Measurements from ENCODE around the gene CIAO2B. TPM values are rescaled to one million over a fixed set of nuclear protein-coding genes. Genes with fewer than 3 reads are reported as not detected.

CIAO2B gene
- total RNA-seq, 2 donors from 2014 or later, result 147 to 153 TPM

DNA sequence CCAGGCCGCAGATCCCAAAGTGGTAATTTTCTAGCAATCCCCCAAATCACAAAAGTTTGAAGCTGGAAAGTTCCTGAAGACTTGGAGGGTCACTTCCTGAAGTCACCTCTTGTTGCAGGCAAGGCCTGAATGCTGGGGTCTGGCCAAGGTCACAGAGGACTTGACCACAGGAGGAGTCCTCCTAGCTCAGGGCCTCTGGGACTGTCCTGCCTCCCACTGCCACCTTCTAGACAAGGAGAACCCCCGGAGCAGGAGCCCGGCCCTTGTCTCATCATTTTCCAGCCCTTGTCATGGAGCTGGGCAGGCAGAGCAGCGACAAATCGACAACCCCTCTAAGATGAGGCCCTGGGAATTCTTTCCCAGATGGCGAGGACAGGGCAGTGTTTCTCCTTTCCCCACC, 15.8 kb downstream of the CIAO2B start:
- DNase-seq (ENCODE audit: low spot score) (no peak), ATAC-seq (no peak)
- Mint-ChIP-seq H3K4me3 (no peak overlapping the region), H3K27ac (no peak overlapping the region), H3K9me3 (no peaks in the 10 kb centered on the region), H3K36me3 (no peaks in the 10 kb centered on the region), H3K27me3 (peaks cover 2 to 6% of the 10 kb centered on the region in 2 donors), H3K4me1 (ENCODE audit: low read depth in 2 of 2) (peaks cover 0 to 2% of the 10 kb centered on the region in 2 donors)

DNA sequence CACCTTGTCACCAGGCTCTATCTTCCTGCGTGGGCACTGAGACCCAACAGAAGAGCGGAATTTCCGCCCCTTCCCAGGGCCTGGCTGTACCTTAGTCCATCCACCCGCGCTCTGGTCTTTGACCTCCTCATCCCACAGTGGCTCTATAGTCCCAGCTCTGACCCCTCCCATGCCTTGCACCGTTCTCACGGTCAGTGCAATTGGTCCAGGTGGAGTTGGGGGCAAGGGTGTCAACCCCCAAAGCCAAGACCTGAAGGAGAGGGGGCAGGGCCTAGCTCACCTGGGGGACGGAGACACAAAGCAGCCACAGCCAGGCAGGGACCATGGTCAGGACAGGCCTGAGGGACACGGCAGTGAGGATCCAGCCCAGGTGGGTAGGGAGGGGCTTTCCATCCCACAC, 16.5 kb downstream of the CIAO2B start:
- H3K36me3 Mint-ChIP-seq, result no peaks in the 10 kb centered on the region
- H3K27ac Mint-ChIP-seq, result no peak overlapping the region
- ATAC-seq (no peak), DNase-seq (ENCODE audit: low spot score) (no peak)
- peaks cover 0 to 4% of the 10 kb centered on the region in 2 donors for H3K27me3 Mint-ChIP-seq
- H3K9me3 Mint-ChIP-seq, result no peaks in the 10 kb centered on the region
- H3K4me3 Mint-ChIP-seq, result no peak overlapping the region
- no peaks in the 10 kb centered on the region for H3K4me1 Mint-ChIP-seq (ENCODE audit: low read depth in 2 of 2)

DNA sequence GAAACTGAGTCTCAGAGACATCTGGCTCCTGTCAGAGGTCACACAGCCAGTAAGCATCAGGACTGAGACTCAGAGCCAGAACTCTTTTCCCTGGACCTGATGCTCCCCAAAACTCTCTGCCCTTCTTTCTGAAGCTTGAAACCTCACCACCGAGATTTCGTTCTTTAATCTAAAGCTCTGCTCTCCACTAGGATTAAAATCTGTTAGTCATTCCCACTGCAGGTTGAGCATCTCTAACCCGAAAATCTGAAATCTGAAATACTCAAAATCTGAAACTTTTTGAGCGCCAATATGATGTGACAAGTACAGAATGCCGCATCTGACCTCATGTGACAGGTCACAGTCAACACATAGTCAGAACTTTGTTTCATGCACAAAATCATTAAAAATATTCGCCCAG, 17.7 kb downstream of the CIAO2B start:
- ATAC-seq (no peak), DNase-seq (ENCODE audit: low spot score) (no peak)
- no peaks in the 10 kb centered on the region for H3K9me3 Mint-ChIP-seq
- no peak overlapping the region for H3K27ac Mint-ChIP-seq
- peaks cover 0 to 4% of the 10 kb centered on the region in 2 donors for H3K27me3 Mint-ChIP-seq
- no peaks in the 10 kb centered on the region for H3K4me1 Mint-ChIP-seq (ENCODE audit: low read depth in 2 of 2)
- no peaks in the 10 kb centered on the region for H3K36me3 Mint-ChIP-seq
- no peak overlapping the region for H3K4me3 Mint-ChIP-seq

DNA sequence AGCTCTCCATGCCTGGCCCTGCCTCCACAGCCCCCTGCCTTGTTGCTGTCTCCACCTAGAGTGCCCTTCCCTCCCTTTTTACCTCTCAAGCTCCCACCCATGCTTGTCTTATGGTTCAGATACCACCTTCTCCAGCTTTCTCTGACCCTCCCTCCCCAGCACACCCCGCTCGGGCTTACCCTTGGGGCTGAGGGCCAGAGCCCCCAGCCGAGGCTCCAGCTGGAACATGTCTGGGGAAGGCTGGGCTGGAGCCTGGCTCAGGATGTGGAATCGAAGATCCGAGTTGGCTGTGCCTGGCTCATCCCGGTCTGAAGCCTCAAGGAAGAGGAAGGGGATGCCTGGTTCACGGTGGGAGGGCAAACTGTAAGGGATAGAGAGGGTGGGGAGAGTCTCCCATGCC, 19.2 kb downstream of the CIAO2B start:
- H3K4me1 Mint-ChIP-seq (ENCODE audit: low read depth in 2 of 2), result no peaks in the 10 kb centered on the region
- no peak for DNase-seq (ENCODE audit: low spot score)
- H3K9me3 Mint-ChIP-seq, result no peaks in the 10 kb centered on the region
- H3K27me3 Mint-ChIP-seq, result no peaks in the 10 kb centered on the region
- ATAC-seq, result no peak
- H3K4me3 Mint-ChIP-seq, result no peak overlapping the region
- no peaks in the 10 kb centered on the region for H3K36me3 Mint-ChIP-seq
- H3K27ac Mint-ChIP-seq, result no peak overlapping the region

DNA sequence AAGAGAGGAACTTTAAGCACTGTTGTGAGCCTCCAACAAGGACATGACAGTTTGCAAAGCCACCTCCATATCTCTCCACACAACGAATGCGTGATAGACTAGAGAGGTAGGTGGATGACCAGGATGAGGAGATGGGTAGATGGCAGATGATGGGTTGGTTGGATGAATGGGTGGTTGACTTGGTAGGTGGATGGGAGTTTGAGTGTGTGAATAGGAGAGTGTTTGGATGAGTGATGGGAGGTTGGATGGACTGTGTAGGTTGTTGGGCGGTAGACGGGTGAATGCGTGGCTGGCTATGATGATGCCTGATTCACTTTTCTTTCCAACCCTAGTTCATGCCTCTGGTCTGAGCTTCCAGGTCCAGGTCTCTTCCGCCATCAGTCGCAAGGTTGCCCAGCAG, 19.7 kb downstream of the CIAO2B start:
- Mint-ChIP-seq H3K27me3 (no peaks in the 10 kb centered on the region), H3K4me1 (ENCODE audit: low read depth in 2 of 2) (no peaks in the 10 kb centered on the region), H3K9me3 (no peaks in the 10 kb centered on the region), H3K27ac (no peak overlapping the region), H3K36me3 (no peaks in the 10 kb centered on the region), H3K4me3 (no peak overlapping the region)
- DNase-seq (ENCODE audit: low spot score) (no peak), ATAC-seq (no peak)

DNA sequence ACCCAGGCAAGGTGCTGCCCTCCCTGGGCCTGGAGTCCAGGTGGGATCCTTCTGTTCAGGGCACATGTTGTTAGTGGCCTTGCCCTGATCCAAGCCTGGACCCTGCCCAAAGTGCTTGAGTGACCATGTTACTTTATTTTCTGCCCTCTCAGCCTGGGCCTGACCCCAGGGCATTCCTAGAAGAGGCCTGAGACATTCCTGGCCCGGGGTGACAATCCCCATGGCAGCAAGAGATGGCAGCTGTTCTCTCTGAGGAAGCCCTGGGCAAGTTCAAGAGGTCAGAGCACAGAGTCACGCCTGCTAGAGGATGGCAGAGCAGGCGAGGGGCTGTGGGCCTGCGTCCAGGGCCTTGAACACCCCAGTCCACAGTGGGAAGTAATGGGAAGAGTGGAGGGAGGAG, 20.5 kb downstream of the CIAO2B start:
- Mint-ChIP-seq H3K9me3 (no peaks in the 10 kb centered on the region), H3K27me3 (no peaks in the 10 kb centered on the region), H3K36me3 (no peaks in the 10 kb centered on the region), H3K4me3 (no peak overlapping the region), H3K4me1 (ENCODE audit: low read depth in 2 of 2) (no peaks in the 10 kb centered on the region), H3K27ac (no peak overlapping the region)
- ATAC-seq (no peak), DNase-seq (ENCODE audit: low spot score) (no peak)

DNA sequence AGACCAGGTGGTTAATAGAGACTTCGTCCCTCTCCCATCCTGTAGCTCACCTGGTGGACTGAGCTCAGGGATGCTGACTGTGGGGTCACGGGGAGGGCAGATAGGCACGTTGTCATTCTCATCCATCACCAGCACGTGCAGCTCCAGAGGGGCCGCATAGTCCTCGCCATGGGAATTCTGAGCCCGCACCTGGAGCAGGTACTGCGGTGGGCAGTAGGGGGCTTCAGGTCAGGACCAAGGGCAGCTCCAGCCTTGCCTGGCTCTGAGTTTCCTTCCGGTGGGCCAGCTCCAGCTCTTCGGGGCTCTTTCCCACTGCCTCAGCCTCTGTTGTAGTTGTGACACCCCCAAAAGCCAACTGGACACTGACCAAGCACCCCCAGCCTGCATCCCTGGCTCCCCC, 21.1 kb downstream of the CIAO2B start:
- Mint-ChIP-seq H3K4me1 (ENCODE audit: low read depth in 2 of 2) (no peaks in the 10 kb centered on the region), H3K9me3 (no peaks in the 10 kb centered on the region), H3K27ac (no peak overlapping the region), H3K36me3 (no peaks in the 10 kb centered on the region), H3K4me3 (no peak overlapping the region), H3K27me3 (no peaks in the 10 kb centered on the region)
- ATAC-seq (no peak), DNase-seq (ENCODE audit: low spot score) (no peak)

DNA sequence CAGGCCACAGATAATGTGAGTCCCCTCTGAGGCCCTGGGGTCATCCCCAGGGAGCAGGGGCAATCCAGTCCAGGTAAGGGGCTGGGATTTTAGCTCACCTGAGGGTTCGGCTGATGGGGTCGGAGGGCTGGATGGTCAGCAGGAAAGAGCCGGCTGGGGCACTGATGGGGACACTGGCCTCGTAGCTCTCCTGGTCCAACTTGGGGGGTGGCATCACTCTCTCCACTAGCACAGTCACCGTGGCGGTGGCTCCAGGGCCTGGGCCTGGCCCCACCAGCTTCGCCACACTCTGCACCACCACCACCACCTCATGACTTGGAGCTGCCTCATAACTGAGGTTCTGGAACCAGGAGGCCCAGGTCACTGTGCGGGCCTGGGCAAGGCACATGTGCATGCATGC, 22.4 kb downstream of the CIAO2B start:
- H3K27me3 Mint-ChIP-seq, result no peaks in the 10 kb centered on the region
- no peak overlapping the region for H3K27ac Mint-ChIP-seq
- no peaks in the 10 kb centered on the region for H3K4me1 Mint-ChIP-seq (ENCODE audit: low read depth in 2 of 2)
- ATAC-seq (no peak), DNase-seq (ENCODE audit: low spot score) (no peak)
- no peaks in the 10 kb centered on the region for H3K9me3 Mint-ChIP-seq
- H3K4me3 Mint-ChIP-seq, result no peak overlapping the region
- H3K36me3 Mint-ChIP-seq, result no peaks in the 10 kb centered on the region

DNA sequence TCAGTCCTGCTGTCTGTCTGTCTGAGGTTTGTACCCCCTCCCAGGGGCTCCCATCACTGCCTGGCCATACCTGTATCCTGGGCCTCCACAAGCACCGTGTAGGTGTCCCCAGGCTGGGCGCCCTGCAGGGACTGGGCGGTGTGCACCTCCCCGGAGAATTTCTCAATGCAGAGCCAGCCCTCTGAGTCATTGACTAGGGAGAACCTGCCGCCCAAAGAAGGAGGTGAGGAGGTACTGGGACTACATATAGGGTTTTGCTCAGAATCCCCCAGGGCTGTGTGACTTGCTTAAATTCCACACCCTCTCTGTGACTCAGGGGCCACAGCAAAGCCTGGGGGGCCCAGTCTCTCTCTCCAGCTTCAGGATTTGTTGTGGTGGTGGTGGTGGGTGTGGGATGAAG, 23.1 kb downstream of the CIAO2B start:
- no peaks in the 10 kb centered on the region for H3K4me1 Mint-ChIP-seq (ENCODE audit: low read depth in 2 of 2)
- no peak overlapping the region for H3K4me3 Mint-ChIP-seq
- no peaks in the 10 kb centered on the region for H3K27me3 Mint-ChIP-seq
- H3K36me3 Mint-ChIP-seq, result no peaks in the 10 kb centered on the region
- DNase-seq (ENCODE audit: low spot score) (no peak), ATAC-seq (no peak)
- no peak overlapping the region for H3K27ac Mint-ChIP-seq
- H3K9me3 Mint-ChIP-seq, result no peaks in the 10 kb centered on the region

DNA sequence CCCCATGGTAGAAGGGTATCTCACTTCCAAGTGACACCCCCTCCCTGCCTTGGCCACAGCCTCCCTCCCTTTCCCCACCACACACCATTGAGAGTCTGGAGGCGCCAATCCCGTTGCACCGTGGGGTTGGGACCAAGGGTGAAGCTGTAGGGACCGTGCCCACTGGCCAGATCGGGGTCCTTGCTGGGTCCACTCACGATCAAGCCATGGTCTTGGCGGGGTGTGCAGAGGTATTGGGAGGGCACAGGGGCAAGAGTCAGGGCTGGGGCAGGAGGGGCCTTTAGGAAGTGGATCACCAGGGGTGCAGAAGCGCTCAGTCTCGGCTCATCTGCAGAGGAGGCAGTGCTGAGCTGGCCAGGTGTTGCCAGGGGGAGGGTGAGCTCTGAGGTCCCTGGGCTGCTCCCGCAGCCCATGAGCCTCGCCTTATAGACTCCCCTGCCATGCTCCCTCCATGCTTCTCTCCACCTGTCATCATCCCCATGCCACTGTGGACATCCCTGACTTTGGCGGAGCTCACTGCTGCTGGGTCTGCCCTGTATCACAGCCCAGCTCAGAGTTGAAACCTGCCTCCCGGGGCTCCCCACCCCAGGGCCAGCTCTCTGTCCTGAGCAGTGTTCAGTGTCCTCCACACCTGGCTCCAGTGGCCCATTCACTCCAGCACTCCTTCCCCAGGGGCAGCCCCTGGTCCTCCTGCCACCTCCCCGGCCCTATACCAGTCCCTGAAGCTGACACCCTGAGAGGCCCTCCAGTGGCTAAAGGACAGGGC, 23.8 kb downstream of the CIAO2B start:
- no peak for ATAC-seq
- Mint-ChIP-seq H3K36me3 (no peaks in the 10 kb centered on the region), H3K9me3 (no peaks in the 10 kb centered on the region), H3K27ac (no peak overlapping the region), H3K27me3 (no peaks in the 10 kb centered on the region), H3K4me3 (no peak overlapping the region), H3K4me1 (ENCODE audit: low read depth in 2 of 2) (no peaks in the 10 kb centered on the region)
- no peak for DNase-seq (ENCODE audit: low spot score)

DNA sequence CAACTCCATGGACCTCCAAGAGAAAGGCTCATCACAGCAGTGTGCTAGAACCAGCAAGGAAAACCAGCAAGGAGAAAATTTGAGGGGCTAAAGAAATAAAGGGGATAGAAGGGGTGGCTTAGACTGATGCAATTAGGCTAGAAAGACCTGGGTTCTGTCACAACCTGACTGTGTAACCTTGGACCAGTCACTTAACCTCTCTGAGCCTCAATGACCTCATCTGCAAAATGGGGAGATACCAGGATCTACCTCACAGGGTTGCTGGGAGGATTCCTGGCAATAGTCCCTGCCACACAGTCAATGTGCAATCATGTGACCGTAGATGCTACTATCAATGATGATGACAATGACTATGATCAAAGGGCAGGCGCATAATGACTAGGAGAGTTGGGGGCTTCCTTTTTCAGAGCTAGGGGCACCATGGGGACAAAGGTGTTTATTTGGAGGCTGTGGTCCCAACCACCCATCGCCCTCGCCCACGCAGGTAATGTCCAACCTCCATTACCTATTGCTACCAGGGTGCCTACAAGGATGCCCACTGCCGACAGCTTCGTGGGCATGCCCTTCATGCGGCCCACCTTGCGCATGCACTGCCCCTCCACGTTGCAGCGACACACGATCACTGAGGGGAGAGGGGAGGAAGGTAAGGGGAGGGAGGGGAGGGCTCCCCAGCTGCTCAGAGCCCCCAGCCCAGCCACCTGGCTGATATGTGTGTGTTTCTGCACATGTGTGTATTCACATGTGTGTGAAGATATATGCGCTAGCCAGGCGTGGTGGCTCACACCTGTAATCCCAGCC, 25.2 kb downstream of the CIAO2B start:
- Mint-ChIP-seq H3K9me3 (no peaks in the 10 kb centered on the region), H3K27me3 (no peaks in the 10 kb centered on the region), H3K4me3 (no peak overlapping the region), H3K27ac (no peak overlapping the region), H3K4me1 (ENCODE audit: low read depth in 2 of 2) (no peaks in the 10 kb centered on the region), H3K36me3 (no peaks in the 10 kb centered on the region)
- ATAC-seq (no peak), DNase-seq (ENCODE audit: low spot score) (no peak)

DNA sequence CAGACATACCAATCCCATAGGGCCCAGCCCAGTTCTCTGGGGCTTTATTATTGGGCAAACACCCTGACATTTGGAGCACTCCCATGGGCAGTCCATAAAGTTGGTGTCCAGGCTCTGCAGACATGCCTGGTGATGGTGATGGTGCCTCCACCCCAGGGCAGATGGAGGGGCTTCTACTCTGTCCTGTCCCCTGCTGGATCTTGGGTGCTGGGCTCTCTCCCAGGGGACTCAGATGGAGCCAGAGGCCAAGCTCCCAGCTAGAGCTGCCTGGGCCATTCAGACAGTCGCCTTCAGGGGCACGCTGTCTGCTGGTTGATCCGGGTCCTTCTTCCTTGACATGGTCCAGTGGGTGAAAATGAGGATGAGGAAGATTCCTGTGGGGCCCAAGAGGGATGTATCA, 26.1 kb downstream of the CIAO2B start:
- no peaks in the 10 kb centered on the region for H3K27me3 Mint-ChIP-seq
- ATAC-seq, result no peak
- H3K4me3 Mint-ChIP-seq, result no peak overlapping the region
- H3K4me1 Mint-ChIP-seq (ENCODE audit: low read depth in 2 of 2), result no peaks in the 10 kb centered on the region
- no peaks in the 10 kb centered on the region for H3K9me3 Mint-ChIP-seq
- H3K36me3 Mint-ChIP-seq, result no peaks in the 10 kb centered on the region
- H3K27ac Mint-ChIP-seq, result no peak overlapping the region
- no peak for DNase-seq (ENCODE audit: low spot score)

DNA sequence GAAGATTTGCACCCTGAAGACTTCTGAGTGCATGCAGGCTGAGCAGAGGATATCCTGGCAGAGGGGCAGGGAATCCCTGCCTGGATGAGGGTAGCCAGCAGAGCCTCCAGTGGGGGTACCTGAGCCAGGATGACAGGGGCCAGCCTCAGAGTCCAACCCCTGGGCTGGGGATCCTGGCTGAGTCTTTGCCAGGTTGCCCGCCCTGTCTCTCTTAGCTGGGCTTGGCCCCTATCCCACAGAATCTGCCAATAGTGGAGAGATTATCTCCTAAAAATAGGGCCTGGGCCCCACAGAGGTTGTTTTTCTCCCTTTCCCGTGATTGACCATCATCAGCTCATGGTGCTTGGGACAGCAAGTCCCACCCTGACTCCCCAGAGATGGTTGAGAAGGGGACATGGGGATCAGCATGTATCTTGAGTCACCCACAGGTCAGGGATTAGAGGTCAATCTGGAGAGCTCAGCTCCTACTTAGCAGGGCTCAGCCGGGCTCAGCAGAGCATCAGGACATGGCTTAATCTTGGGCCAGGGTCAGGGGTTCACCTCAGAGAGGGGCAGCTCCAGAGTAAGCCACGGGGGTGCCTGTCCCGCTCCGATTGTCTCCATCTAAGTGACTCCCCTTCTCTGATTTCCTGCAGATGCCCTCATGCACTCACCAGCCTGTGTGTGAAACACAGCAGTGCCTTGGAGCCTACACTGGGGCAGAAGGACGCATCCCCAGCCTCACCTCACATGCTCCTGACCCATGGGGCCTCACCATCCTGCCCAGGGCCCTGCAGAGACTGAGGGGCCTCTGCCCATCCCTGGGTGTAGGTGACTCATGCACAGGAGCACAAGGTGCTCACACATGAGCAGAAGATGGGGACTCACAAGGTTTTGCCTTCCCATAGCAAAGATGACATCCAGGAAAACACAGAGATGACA, 27.0 kb downstream of the CIAO2B start:
- no peaks in the 10 kb centered on the region for H3K36me3 Mint-ChIP-seq
- H3K4me1 Mint-ChIP-seq (ENCODE audit: low read depth in 2 of 2), result no peaks in the 10 kb centered on the region
- H3K4me3 Mint-ChIP-seq, result no peak overlapping the region
- DNase-seq (ENCODE audit: low spot score), result no peak
- H3K27ac Mint-ChIP-seq, result no peak overlapping the region
- no peak for ATAC-seq
- no peaks in the 10 kb centered on the region for H3K9me3 Mint-ChIP-seq
- H3K27me3 Mint-ChIP-seq, result no peaks in the 10 kb centered on the region

All from natural killer cell treated with Interleukin-12 subunit alpha and Interleukin-12 subunit beta and Interleukin-15 and Interleukin-18, amount 100 ng/mL, for 72 hours (primary cell).